Stimulated activated CD4-positive, alpha-beta T cell treated with anti-CD3 and anti-CD28 coated beads, Interleukin-12 subunit alpha, Interleukin-12 subunit beta, amount 100 ng/mL, for 4 hours (primary cell): Measurements from ENCODE around the gene MITF.

Source experiments
- DNase-seq: peaks from one replicate; pipeline ENCODE4 v3.0.0-alpha.2; 2020

Gene MITF

GRCh38 chr3:69761896-69762767 lies 22.9 kb downstream of the MITF start:
- no peak for DNase-seq

- no peak for DNase-seq
Observed at GRCh38 chr3:69762768-69763229, 23.5 kb downstream of the MITF start.

DNA sequence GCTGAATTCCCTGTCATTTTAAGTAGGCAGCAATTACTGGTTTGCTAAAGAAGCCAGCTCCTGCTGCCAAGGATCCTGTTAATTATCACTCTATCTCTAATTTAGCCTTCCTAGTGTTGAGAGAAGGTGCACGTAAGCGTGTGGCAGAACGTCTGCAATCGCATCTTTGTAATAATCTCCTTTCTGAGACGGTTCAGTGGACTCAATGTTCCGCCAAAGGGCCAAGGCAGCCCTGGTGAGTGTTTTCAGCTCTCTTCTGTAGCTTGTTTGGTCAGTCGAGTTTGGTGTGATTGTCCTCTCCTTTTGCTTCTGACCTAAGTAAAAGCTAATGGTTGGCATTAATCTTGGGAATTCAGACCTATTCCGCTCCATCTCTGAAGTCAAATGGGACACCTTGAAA lies 24.2 kb downstream of the MITF start:
- DNase-seq = no peak

GRCh38 chr3:69764121-69764741 lies 25.0 kb downstream of the MITF start:
- DNase-seq = no peak

- DNase-seq = no peak
Observed at GRCh38 chr3:69764861-69765260, 25.6 kb downstream of the MITF start.

DNA sequence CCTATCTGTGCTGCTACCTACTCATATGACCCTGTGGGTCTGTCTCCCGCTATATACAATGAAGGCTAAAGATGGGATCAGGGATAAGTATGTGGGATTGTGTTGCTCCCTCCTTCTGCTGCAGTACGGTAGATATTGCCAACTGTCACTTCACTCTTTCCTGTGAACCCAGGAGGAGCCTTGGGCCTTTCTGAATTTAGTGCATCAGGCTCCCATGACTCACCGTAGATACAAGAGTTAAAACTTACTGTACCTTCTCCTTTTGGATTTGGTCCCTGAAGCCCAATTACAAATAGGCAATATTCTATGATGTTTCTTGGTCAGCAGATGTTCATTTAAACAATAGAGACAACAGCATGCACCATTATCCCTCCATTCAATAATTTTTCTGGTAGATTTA lies 27.4 kb downstream of the MITF start:
- no peak for DNase-seq

DNA sequence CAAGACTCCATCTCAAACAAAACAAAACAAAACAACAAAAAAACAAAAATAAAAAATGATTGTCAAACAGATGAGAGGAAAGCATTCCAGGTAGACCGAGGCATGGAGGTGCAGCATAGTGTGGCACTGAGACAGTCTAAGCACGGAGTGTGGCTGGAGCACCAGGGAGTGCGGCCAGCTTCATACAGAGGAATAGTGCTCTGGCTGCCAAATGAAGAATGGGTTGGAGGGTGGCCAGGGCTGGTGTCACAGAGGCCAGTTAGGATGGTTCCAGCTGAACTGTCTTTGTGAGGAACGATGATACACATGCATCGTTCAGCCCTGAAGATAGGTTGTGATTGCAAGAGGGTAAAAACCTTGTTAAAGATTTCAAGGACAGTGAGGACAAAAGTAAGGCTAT lies 28.3 kb downstream of the MITF start:
- no peak for DNase-seq

GRCh38 chr3:69768438-69768837 lies 29.2 kb downstream of the MITF start:
- no peak for DNase-seq

GRCh38 chr3:69770219-69770618 lies 31.0 kb downstream of the MITF start:
- DNase-seq = no peak

GRCh38 chr3:69770976-69771634 lies 31.8 kb downstream of the MITF start:
- no peak for DNase-seq

DNA sequence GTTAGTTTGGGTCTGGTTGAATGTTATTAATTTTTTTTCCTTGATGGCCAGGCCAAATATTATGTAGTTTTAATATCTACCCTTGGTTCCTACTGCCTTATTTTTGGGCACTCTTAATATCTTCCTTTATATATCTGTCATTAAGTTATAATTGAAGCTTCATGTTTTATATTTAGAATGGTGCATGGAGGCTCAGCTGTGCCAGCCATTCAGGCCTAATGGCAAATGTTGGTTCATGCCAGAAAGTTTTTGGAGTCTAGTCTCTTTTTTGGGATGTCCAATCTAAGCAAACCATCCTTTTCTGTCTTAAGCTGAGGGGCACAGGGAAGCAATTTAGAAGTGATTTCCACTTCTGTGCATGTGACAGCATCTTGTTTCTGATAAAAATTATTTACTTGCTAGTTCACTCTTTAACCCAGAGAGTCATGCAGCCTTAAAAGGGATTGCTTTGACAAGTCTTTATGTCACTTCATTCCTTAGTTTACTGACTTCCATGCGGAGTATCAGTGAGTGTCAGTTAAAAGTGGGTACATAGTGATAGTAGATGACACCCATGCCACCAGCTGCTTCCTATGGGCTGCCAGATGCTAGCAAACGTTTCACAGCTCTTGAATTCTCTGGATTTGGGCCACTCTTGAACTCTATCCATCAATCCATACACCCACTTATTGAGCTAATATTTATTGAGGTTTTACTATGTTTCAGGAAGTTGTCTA lies 33.0 kb downstream of the MITF start:
- no peak for DNase-seq

GRCh38 chr3:69774029-69774428 lies 34.8 kb downstream of the MITF start:
- DNase-seq = no peak

- DNase-seq = no peak
Observed at GRCh38 chr3:69775751-69776150, 36.5 kb downstream of the MITF start.

DNA sequence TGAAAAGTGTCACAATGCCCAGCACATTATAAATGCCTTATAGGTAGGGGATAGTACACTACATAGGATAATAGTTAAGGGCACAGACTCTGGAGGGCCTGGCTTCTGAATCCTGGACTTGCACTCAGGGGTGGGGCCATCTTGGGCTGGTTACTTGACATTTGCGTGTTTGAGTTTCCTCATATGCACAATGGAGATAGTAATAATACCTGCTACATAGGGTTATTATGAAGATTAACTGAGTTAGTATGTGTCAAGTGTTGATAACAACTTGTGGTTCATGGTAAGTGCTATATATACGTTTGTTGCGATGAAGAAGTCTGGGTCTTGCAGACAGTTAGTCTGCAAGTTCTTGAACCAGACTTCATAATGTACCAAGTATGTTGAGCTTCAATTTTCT lies 37.0 kb downstream of the MITF start:
- no peak for DNase-seq

DNA sequence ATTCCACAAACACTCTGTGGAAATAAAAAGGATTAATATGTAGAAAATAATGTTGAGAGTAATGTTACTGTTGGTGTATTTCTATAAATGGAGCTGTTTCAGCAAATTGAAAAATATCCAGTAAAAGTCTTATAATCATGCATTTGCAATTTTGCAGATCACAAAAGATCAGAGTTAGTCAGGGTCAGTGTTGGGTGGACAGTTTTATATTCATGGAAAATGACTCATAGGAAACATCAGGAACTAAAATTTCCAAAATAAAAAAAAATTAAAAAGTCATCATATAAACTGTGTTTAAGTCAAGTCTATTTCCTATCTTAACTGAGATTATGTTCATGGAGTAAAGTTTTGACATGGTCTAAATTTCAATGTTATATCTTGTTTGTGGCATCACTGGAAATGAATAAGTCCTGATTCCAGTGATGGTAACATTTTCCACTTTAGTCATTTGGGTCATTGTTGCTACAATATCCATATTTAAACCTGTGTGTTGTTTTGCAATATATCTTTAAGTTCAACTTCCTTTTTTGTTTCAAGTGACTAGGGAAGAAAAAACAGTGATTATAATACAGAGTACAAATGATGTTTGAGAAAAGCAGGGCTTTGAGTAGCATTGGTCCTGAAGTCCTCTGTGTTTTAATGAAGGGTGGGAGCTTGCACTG lies 37.8 kb downstream of the MITF start:
- DNase-seq = no peak

GRCh38 chr3:69777582-69777967 lies 38.3 kb downstream of the MITF start:
- DNase-seq = no peak

DNA sequence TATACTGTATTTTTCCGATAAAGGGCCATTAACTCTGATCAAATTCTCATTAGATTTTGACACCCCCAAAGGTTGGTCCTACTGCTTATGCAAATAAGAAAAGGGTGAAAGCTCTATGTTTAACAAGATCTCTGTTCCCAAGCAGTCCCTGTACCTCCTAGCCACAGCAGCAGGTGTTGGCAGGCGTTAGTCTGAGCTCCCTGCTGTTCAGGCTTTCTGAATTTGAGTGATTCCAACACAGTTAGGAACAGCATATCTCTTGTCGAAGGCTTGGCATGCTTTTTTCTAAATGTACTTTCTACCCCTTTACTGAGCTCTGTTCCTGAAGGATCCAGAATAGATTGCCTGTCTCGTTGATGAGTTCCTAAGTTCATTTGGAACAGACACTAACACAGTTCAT lies 42.3 kb downstream of the MITF start:
- DNase-seq = no peak

GRCh38 chr3:69784954-69785514 lies 45.8 kb downstream of the MITF start:
- no peak for DNase-seq

DNA sequence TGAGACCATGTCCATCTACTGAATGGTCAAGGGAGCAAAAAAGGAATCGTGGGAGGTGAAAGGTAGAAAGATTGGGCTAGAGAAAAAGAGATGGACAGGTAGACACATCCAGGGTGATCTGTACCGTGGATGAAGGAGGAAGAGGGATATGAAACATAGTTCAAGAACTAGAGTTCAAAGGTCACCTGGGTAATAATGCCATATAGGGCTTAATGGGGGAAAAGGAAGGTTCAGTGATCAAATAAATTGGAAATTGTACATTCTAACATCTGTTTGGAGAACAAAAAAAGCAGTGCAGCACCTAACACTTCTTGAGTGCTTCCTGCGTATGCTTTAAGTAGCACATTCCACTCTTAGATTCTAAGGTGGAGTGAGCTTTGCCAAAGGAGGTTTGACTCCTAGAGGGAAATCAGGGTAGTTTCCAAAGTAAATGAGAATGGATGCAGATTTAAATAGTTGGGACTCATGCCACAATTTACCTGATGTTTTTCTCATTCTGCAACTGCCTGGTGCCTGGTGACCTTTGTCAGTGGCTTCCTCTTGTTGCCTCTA lies 46.6 kb downstream of the MITF start:
- DNase-seq = no peak

- DNase-seq = no peak
Observed at GRCh38 chr3:69786854-69787253, 47.6 kb downstream of the MITF start.

DNA sequence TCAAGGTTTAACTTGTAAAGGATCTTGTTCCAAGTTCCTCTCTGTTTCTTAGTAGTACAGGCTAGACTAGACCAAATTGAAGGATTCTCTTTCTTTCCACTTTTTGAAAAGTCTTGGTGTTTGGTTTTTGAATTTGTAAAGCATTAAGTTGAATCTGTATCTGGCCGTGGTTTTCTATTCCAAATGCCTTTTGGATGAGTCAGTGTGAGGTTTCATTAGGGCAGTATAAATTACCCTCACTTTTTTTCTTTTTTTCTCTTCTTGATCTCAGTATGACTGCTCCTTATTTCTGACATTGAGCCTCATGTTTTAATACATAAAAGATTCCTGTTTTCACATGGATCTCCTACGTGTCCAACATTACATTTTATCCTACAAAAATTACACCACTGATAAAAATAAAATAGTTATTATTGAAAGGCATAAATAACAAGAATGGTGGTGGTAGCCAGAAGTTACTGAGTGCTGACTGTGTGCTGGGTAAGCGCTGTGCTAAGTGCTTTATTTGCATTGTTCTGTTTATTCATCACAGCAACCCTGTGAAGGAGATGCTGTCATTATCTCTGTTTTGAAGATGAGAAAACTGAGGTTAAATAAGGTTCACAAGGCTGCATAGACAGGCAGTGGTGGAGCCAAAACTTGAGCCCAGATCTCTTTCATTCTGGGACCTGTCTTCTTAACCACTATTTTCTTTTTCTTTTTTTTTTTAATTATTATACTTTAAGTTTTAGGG lies 48.3 kb downstream of the MITF start:
- DNase-seq = no peak
